HepG2 (cell line): Measurements from ENCODE around the gene ICAM2. TPM values are rescaled to one million over a fixed set of nuclear protein-coding genes. Genes with fewer than 3 reads are reported as not detected.

Experiments used
- CAMTA2 ChIP-seq: sonication (generic); formaldehyde crosslinking; IDR thresholded peaks from 2 replicates; pipeline ENCODE4 v1.4.0; 2020; ENCODE audit warnings: mild to moderate bottlenecking, missing genetic modification reagents, borderline replicate concordance
- CBFB ChIP-seq: sonication (generic); formaldehyde crosslinking; IDR thresholded peaks from 2 replicates; pipeline ENCODE4 v1.4.0; 2020; ENCODE audit warnings: missing genetic modification reagents
- GATA4 ChIP-seq: sonication (generic); IDR thresholded peaks from 2 replicates; pipeline ENCODE4 v1.6.1; 2016; ENCODE audit warnings: antibody characterized with exemption, low read depth, borderline replicate concordance
- HNRNPK ChIP-seq: fragments of 200-400 bp; formaldehyde crosslinking; IDR thresholded peaks from 2 replicates; pipeline ENCODE4 v1.6.1; 2018; ENCODE audit warnings: low read length, low read depth, moderate library complexity, mild to moderate bottlenecking; ENCODE audit not compliant: poor library complexity, severe bottlenecking
- KDM6A ChIP-seq: IDR thresholded peaks from 2 replicates; pipeline ENCODE4 v1.6.1; 2016; ENCODE audit warnings: low read depth
- PTBP1 ChIP-seq: fragments of 200-400 bp; formaldehyde crosslinking; IDR thresholded peaks from 2 replicates; pipeline ENCODE4 v1.6.1; 2018; ENCODE audit warnings: low read length, low read depth; ENCODE audit not compliant: poor library complexity, severe bottlenecking
- SMAD9 ChIP-seq: sonication (generic); formaldehyde crosslinking; IDR thresholded peaks from 2 replicates; pipeline ENCODE4 v1.5.1; 2020; ENCODE audit warnings: mild to moderate bottlenecking, missing genetic modification reagents
- ZBTB1 ChIP-seq: sonication (generic); formaldehyde crosslinking; IDR thresholded peaks from 2 replicates; pipeline ENCODE4 v1.4.0; 2020; ENCODE audit warnings: missing genetic modification reagents, borderline replicate concordance
- ZNF674 ChIP-seq: sonication (generic); formaldehyde crosslinking; IDR thresholded peaks from 2 replicates; pipeline ENCODE4 v1.5.0; 2020; ENCODE audit warnings: low read depth, mild to moderate bottlenecking, missing genetic modification reagents
- polyA plus RNA-seq, 8 experiments: library from polyadenylated mRNA; depleted of rRNA in 3 of 8; stranded (reverse) in 7 of 8; unstranded in 1 of 8; fragments of >200 nt; fragmentation: Illumina TruSeq in 4 of 8; extraction: Trizol in 4 of 8; gene quantifications; 2 replicates each; pipeline versions ENCODE4 v1.2.1 to v1.2.3, GENCODE V29; 2011 to 2016; ENCODE audit warnings: low read depth in 4 of 8, missing spikeins in 1 of 8, mixed read lengths in 1 of 8; ENCODE audit not compliant: insufficient read depth in 1 of 8
- total RNA-seq, 5 experiments: library from RNA; depleted of rRNA; stranded (reverse); fragments of >200 nt; fragmentation: Illumina TruSeq; extraction: Trizol; gene quantifications; 2 replicates each; pipeline ENCODE4 v1.2.3, GENCODE V29; 2016; ENCODE audit warnings: low read depth in 1 of 5
- TF ChIP-seq, protein P1 (sequence below): sonication (generic); formaldehyde crosslinking; IDR thresholded peaks from 2 replicates; pipeline ENCODE4 v1.4.0; 2020; ENCODE audit warnings: missing genetic modification reagents
- TF ChIP-seq, protein P2 (sequence below): sonication (generic); formaldehyde crosslinking; conservative IDR thresholded peaks from 2 replicates; pipeline ENCODE4 v1.4.0; 2020; ENCODE audit warnings: mild to moderate bottlenecking, missing genetic modification reagents, moderate library complexity
- TF ChIP-seq, protein P3 (sequence below): sonication (generic); formaldehyde crosslinking; IDR thresholded peaks from 2 replicates; pipeline ENCODE4 v1.4.0; 2020; ENCODE audit warnings: mild to moderate bottlenecking, missing genetic modification reagents
- TF ChIP-seq, protein P4 (sequence below), 2 experiments: fragments of 450-650 bp in 1 of 2; sonication (generic) in 1 of 2; formaldehyde crosslinking in 1 of 2; IDR thresholded peaks; 2 replicates each; pipeline versions ENCODE4 v1.6.1 to v1.8.0; 2016 to 2022; ENCODE audit warnings: antibody characterized with exemption in 1 of 2, mild to moderate bottlenecking in 1 of 2, missing genetic modification reagents in 1 of 2

The ICAM2 gene
- total and polyA plus RNA-seq, 2 of the 13 experiments (the other 11 are each of a cell fraction or from before 2014, with no cell fraction given): 10.9 to 20.8 TPM

- no peak for TF ChIP-seq SMAD9
- TF ChIP-seq ZNF674 (CRISPR knock-in tag): no peak
- TF ChIP-seq, protein P1, sequence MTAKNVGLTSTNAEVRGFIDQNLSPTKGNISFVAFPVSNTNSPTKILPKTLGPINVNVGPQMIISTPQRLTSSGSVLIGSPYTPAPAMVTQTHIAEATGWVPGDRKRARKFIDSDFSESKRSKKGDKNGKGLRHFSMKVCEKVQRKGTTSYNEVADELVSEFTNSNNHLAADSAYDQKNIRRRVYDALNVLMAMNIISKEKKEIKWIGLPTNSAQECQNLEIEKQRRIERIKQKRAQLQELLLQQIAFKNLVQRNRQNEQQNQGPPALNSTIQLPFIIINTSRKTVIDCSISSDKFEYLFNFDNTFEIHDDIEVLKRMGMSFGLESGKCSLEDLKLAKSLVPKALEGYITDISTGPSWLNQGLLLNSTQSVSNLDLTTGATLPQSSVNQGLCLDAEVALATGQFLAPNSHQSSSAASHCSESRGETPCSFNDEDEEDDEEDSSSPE (CRISPR knock-in tag): no peak
- no peak for TF ChIP-seq PTBP1
- TF ChIP-seq KDM6A (CRISPR knock-in tag): no peak
- TF ChIP-seq HNRNPK: no peak
- TF ChIP-seq CBFB: no peak
- TF ChIP-seq, protein P2, sequence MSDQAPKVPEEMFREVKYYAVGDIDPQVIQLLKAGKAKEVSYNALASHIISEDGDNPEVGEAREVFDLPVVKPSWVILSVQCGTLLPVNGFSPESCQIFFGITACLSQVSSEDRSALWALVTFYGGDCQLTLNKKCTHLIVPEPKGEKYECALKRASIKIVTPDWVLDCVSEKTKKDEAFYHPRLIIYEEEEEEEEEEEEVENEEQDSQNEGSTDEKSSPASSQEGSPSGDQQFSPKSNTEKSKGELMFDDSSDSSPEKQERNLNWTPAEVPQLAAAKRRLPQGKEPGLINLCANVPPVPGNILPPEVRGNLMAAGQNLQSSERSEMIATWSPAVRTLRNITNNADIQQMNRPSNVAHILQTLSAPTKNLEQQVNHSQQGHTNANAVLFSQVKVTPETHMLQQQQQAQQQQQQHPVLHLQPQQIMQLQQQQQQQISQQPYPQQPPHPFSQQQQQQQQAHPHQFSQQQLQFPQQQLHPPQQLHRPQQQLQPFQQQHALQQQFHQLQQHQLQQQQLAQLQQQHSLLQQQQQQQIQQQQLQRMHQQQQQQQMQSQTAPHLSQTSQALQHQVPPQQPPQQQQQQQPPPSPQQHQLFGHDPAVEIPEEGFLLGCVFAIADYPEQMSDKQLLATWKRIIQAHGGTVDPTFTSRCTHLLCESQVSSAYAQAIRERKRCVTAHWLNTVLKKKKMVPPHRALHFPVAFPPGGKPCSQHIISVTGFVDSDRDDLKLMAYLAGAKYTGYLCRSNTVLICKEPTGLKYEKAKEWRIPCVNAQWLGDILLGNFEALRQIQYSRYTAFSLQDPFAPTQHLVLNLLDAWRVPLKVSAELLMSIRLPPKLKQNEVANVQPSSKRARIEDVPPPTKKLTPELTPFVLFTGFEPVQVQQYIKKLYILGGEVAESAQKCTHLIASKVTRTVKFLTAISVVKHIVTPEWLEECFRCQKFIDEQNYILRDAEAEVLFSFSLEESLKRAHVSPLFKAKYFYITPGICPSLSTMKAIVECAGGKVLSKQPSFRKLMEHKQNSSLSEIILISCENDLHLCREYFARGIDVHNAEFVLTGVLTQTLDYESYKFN (CRISPR knock-in tag): peak; percentile 78
- TF ChIP-seq, protein P3, sequence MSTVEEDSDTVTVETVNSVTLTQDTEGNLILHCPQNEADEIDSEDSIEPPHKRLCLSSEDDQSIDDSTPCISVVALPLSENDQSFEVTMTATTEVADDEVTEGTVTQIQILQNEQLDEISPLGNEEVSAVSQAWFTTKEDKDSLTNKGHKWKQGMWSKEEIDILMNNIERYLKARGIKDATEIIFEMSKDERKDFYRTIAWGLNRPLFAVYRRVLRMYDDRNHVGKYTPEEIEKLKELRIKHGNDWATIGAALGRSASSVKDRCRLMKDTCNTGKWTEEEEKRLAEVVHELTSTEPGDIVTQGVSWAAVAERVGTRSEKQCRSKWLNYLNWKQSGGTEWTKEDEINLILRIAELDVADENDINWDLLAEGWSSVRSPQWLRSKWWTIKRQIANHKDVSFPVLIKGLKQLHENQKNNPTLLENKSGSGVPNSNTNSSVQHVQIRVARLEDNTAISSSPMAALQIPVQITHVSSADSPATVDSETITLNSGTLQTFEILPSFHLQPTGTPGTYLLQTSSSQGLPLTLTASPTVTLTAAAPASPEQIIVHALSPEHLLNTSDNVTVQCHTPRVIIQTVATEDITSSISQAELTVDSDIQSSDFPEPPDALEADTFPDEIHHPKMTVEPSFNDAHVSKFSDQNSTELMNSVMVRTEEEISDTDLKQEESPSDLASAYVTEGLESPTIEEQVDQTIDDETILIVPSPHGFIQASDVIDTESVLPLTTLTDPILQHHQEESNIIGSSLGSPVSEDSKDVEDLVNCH: no peak
- TF ChIP-seq GATA4: no peak
- no peak for TF ChIP-seq CAMTA2
- TF ChIP-seq, protein P4, sequence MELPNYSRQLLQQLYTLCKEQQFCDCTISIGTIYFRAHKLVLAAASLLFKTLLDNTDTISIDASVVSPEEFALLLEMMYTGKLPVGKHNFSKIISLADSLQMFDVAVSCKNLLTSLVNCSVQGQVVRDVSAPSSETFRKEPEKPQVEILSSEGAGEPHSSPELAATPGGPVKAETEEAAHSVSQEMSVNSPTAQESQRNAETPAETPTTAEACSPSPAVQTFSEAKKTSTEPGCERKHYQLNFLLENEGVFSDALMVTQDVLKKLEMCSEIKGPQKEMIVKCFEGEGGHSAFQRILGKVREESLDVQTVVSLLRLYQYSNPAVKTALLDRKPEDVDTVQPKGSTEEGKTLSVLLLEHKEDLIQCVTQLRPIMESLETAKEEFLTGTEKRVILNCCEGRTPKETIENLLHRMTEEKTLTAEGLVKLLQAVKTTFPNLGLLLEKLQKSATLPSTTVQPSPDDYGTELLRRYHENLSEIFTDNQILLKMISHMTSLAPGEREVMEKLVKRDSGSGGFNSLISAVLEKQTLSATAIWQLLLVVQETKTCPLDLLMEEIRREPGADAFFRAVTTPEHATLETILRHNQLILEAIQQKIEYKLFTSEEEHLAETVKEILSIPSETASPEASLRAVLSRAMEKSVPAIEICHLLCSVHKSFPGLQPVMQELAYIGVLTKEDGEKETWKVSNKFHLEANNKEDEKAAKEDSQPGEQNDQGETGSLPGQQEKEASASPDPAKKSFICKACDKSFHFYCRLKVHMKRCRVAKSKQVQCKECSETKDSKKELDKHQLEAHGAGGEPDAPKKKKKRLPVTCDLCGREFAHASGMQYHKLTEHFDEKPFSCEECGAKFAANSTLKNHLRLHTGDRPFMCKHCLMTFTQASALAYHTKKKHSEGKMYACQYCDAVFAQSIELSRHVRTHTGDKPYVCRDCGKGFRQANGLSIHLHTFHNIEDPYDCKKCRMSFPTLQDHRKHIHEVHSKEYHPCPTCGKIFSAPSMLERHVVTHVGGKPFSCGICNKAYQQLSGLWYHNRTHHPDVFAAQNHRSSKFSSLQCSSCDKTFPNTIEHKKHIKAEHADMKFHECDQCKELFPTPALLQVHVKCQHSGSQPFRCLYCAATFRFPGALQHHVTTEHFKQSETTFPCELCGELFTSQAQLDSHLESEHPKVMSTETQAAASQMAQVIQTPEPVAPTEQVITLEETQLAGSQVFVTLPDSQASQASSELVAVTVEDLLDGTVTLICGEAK (IDR thresholded peaks at IDR 0.05): no peak
- TF ChIP-seq, protein P4 (CRISPR knock-in tag; IDR thresholded peaks at IDR 0.05): no peak
- no peak for TF ChIP-seq ZBTB1 (CRISPR knock-in tag)
Observed at GRCh38 chr17:64007838-64008282, 12.6 kb downstream of the ICAM2 start (continued).
